Spinal cord (tissue), 10 donors: ENCODE data around the gene CPEB1. TPM values are rescaled to one million over a fixed set of nuclear protein-coding genes. Genes with fewer than 3 reads are reported as not detected.
A peak's percentile ranks its signal among the peaks of the same experiment; 100 is the strongest.
"Not testable (repeated sequence)": the region's sequence is repeated elsewhere in the genome, so short reads cannot be mapped to it uniquely, and the experiment has no call there.

Source experiments
- DNase-seq, 6 donors: peaks; one replicate each; pipeline versions ENCODE4 v3.0.0 to v3.0.0-alpha.2; 2013 to 2015; ENCODE audit warnings: low spot score in 6 of 6, low read depth in 4 of 6
- H3K27ac ChIP-seq: one replicate; pipeline ENCODE4 v1.5.1; 2013; ENCODE audit warnings: low read depth, low read length, control low read depth
- H3K27me3 ChIP-seq: one replicate; pipeline ENCODE4 v1.6.1; 2013; ENCODE audit warnings: low read length; ENCODE audit not compliant: control insufficient read depth, insufficient read depth
- H3K36me3 ChIP-seq: one replicate; pipeline ENCODE4 v1.6.1; 2013; ENCODE audit warnings: low read length; ENCODE audit not compliant: control insufficient read depth, insufficient read depth
- H3K4me1 ChIP-seq: one replicate; pipeline ENCODE4 v1.6.1; 2013; ENCODE audit warnings: low read length; ENCODE audit not compliant: control insufficient read depth, insufficient read depth
- H3K4me3 ChIP-seq: one replicate; pipeline ENCODE4 v1.5.1; 2013; ENCODE audit warnings: low read depth, low read length, control low read depth
- H3K9me3 ChIP-seq: one replicate; pipeline ENCODE4 v1.6.1; 2013; ENCODE audit warnings: low read length; ENCODE audit not compliant: control insufficient read depth, insufficient read depth
- WGBS: methylation state at CpG from one replicate; pipeline ENCODE4 v1.1.5; 2013; ENCODE audit warnings: missing lambda C conversion rate; ENCODE audit not compliant: insufficient coverage; 5-methylcytosine and 5-hydroxymethylcytosine counted together
- polyA plus RNA-seq, 2 donors: library from polyadenylated mRNA; unstranded; fragments of 120-200 nt; gene quantifications; one replicate each; pipeline ENCODE4 v1.2.1, GENCODE V29; 2013; ENCODE audit not compliant: insufficient read length in 2 of 2
- total RNA-seq, 2 donors: library from RNA; depleted of rRNA in 1 of 2; stranded (reverse); fragments of 120-200 nt in 1 of 2; fragments of >200 nt in 1 of 2; gene quantifications; one replicate each; pipeline versions ENCODE4 v1.2.3 to v1.2.4, GENCODE V29; 2013 to 2014
- donor health status: healthy.

CPEB1 gene
- total and polyA plus RNA-seq, 4 donors: 5.1 to 11.0 (median 8.1) TPM

DNA sequence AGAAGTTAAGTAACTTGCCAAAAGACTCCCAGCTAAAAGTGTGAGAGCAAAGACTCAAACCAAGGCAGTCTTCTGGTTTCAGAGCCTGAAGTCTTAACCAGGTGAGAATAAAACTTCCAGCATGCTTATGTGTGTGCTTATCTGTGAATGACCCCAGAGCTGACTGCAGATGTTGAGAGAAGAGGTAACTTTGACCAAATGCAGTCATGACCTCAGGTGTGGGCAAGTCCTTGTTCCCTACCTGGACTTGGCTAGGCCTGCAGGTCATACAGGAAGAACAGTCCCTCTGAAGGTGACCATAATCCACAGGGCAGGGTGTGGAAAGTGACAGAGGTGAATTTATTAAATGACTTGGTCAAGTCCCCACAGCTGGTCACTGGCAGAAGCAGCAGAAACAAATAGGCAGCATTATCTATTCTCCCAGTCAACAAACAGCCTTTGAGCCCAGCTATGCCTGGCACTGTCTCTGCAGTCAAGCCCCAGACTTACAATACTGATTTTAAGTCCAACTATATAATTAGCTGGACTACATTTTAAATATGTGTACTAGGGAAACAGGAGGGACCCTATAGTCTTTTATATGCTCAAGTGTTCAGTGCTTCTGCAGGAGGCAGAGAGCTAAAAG, 3.0 kb upstream of the CPEB1 start:
- Histone ChIP-seq H3K9me3 (no peaks in the 10 kb centered on the region), H3K27me3 (peaks cover 40% of the 10 kb centered on the region), H3K4me1 (peaks cover 27% of the 10 kb centered on the region), H3K4me3 (no peak overlapping the region), H3K36me3 (peaks cover 2% of the 10 kb centered on the region), H3K27ac (no peak overlapping the region)
- peak in 1 of 6 donors; percentile 22 for DNase-seq

DNA sequence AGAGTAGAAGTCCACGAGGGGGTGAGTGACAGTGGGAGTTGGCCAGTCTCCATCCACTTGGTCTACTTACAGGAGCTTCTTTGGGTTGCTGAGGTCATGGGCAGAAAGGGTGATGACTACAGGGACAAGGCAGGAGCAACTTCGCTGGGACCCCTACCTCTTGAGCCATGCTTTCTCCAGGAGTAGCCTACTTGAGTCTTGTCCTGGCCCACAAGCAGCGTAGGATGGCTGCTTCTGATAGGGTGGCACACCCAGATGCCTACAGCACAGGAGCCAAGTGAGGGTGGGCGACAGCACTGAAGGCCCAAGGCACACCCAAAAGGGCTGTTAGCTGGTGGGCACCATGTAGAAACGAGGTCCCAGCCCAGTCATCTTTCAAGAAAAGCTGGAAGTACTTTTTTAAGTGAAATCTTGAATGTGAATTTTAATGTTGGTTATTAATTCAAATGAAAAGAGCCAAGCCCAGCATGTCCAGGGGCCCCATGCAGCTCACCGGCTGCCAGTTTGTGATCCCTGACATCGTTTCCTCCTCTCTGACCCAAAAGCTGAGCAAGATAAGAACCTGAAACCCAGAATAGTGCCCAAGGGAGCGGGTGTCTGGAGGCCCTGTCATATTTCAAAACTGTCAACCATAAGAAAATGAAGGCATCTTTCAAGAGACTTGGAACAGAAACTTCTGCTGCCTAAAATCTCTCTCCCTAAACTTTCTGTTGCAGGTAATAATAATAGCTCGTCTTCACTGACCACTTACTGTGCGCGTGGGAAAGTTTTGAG, 2.2 kb upstream of the CPEB1 start:
- H3K4me3 ChIP-seq: no peak overlapping the region
- DNase-seq: no peak
- 88% methylated on average over 8 of the region's 11 CpGs for WGBS

DNA sequence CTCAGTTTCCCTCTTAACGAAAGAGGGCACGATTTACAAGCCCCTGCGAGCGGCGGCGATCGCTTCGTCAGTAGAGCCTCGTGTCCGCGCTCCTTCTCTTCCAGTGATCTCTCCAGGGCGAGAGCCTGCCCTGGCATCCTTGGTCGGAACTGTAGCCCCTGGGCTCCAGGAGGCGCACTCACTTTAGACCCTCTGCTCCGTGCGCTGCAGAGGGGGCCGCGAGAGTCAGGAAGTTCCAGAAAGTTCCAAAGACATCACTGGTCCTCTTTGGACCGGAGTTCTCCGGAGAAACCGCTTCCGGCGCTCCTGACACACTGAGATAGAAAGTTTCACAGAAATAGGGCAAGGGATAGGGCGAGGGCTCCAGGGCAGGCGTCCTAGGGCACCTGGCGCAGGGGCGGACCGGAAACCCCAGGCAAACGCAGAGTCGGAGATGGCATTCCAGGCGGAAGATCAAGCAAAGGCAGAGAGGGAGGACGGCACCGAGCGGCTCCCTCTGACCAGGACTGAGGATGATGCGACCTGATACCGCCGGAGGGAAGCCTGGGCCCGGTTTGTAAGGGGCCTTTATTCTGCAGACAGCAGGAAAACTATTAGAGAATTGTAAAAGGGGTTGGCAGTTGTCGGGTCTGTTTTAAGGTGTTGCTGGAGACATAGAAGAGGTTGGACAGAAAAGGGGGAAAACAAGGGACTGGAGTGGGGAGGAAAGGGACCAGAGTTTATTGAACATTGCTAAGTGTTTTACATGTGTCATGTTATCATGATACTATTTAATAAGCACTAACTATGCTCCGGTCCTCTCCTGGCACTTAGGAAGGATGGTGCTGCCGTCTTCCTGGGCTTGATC, 1.3 kb upstream of the CPEB1 start:
- WGBS: 9% methylated on average over 39 of the region's 41 CpGs

More for the DNA sequence above, 2.2 kb upstream of the CPEB1 start:
- H3K27ac ChIP-seq: no peak overlapping the region
- peaks cover 27% of the 10 kb centered on the region for H3K4me1 ChIP-seq
- H3K9me3 ChIP-seq: no peaks in the 10 kb centered on the region
- peaks cover 2% of the 10 kb centered on the region for H3K36me3 ChIP-seq
- H3K27me3 ChIP-seq: peaks cover 47% of the 10 kb centered on the region

DNA sequence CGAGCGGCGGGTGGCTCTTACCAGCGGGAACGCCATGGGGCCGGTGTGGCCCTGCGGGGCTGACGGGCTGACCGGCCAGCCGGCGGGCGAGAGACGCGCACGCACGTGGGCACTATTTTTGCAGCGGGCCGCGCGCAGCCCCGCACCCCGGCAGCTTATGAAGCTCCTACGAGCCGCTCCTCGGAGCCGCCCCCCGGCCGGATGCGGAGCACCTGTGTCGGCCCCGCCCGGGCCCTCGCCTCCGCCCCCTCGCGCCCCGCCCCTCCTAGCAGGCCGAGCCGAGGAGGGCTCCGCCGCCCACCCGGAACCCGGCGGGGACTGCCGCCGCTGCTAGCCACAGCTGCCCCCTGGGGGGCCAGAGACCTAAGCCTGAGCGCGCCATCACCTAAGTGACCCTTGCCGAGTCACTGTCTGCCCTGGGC, 683 bp upstream of the CPEB1 start:
- DNase-seq: no peak
- Histone ChIP-seq H3K4me1 (peaks cover 27% of the 10 kb centered on the region), H3K27me3 (peaks cover 57% of the 10 kb centered on the region), H3K4me3 (no peak overlapping the region), H3K27ac (no peak overlapping the region), H3K36me3 (peaks cover 2% of the 10 kb centered on the region), H3K9me3 (no peaks in the 10 kb centered on the region)
- under 1% methylated on average over 49 of the region's 49 CpGs for WGBS

More for the DNA sequence above, 1.3 kb upstream of the CPEB1 start:
- no peak overlapping the region for H3K27ac ChIP-seq
- no peaks in the 10 kb centered on the region for H3K9me3 ChIP-seq
- H3K36me3 ChIP-seq: peaks cover 2% of the 10 kb centered on the region
- peak in 1 of 6 donors; percentile 19 for DNase-seq
- H3K4me1 ChIP-seq: peaks cover 27% of the 10 kb centered on the region
- H3K27me3 ChIP-seq: peaks cover 54% of the 10 kb centered on the region
- H3K4me3 ChIP-seq: no peak overlapping the region

- H3K36me3 ChIP-seq: peaks cover 2% of the 10 kb centered on the region
- WGBS: 13% methylated on average over 54 of the region's 56 CpGs
- no peaks in the 10 kb centered on the region for H3K9me3 ChIP-seq
- no peak overlapping the region for H3K27ac ChIP-seq
- H3K4me3 ChIP-seq: no peak overlapping the region
- peaks cover 67% of the 10 kb centered on the region for H3K27me3 ChIP-seq
- H3K4me1 ChIP-seq: peaks cover 27% of the 10 kb centered on the region
- DNase-seq: peak in 2 of 6 donors; percentile 34 to 54
Observed at GRCh38 chr15:82646250-82647044, 716 bp downstream of the CPEB1 start.

DNA sequence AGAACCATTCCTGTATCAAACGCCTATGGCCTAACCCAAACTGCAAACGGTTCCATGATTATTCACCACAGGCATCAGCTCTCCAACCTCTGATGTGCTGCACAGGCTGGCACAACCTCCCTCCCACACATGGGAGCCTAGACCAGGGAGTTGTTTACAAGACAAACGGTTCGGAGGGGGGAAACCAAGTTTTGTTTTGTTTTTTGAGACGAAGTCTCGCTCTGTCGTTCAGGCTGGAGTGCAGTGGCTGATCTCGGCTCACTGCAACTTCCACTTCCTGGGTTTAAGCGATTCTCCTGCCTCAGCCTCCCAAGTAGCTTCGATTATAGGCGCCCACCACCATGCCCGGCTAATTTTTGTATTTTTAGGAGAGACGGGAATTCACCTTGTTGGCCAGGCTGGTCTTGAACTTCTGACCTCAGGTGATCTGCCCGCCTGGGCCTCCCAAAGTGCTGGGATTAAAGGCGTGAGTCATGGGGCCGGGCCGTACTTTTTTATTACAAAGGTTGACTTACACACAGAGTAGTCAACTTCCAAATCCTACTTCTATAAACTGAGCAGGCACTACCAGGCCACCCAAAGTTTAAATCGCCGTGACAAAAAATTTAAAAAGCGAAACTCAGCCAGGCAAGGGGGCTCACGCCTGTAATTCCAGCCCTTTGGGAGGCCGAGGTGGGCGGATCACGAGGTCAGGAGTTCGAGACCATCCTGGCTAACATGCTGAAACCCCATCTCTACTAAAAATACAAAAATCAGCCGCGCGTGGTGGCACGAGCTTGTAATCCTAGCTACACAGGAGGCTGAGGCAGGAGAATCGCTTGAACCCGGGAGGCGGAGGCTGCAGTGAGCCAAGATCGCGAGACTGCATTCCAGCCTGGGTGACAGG, 2.0 kb downstream of the CPEB1 start:
- WGBS: 92% methylated on average over 28 of the region's 34 CpGs
- not testable (repeated sequence) for H3K9me3 ChIP-seq, DNase-seq, H3K4me3 ChIP-seq, H3K36me3 ChIP-seq, H3K27ac ChIP-seq
- Histone ChIP-seq H3K4me1 (peaks cover 27% of the 10 kb centered on the region), H3K27me3 (peaks cover 73% of the 10 kb centered on the region)

DNA sequence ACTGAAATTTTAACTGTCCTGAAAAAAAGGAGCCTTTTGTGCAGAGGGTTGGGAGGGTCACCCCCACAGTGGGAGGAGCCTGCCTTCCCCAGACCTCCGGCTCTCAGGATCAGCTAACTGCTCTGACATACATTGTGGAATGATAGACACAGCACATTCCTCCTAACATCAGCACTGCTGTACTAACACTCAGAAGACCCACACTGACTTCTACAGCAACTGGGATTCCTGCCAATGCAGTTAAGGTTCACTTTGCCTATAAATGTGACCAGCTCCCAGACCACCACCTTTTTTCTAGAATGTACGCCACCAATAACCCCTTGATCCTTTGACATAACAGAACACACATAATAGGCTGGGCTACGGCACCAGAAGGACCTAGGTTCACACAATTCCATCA, 3.2 kb downstream of the CPEB1 start:
- no peak overlapping the region for H3K27ac ChIP-seq
- no peak overlapping the region for H3K4me3 ChIP-seq
- peak in 1 of 6 donors; percentile 6 for DNase-seq
- 32% methylated on average over 3 of the region's 3 CpGs for WGBS
- H3K36me3 ChIP-seq: peaks cover 2% of the 10 kb centered on the region
- no peaks in the 10 kb centered on the region for H3K9me3 ChIP-seq
- H3K4me1 ChIP-seq: peaks cover 27% of the 10 kb centered on the region
- H3K27me3 ChIP-seq: peaks cover 70% of the 10 kb centered on the region

DNA sequence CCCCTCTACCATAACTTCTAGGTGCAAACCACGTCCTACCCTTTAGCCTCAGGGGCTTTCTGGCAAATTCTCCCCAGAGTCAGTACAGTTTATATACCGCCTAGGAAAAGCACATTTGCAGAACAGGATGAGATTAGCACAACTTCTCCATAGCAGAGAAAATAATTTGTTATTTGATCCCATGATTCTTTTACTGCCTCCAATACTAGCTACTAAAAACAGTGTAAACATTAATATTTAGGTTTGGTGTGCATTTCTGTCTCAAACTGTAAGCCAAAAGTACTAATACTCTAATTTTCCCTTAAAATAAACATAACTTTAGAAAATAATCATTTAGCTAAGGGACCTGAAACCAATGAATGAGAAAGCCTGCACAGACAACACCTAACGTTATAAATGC, 4.5 kb downstream of the CPEB1 start:
- DNase-seq: no peak
- H3K4me1 ChIP-seq: peaks cover 18% of the 10 kb centered on the region
- no peaks in the 10 kb centered on the region for H3K9me3 ChIP-seq
- H3K4me3 ChIP-seq: no peak overlapping the region
- H3K27ac ChIP-seq: no peak overlapping the region
- peaks cover 59% of the 10 kb centered on the region for H3K27me3 ChIP-seq
- H3K36me3 ChIP-seq: peaks cover 2% of the 10 kb centered on the region
- WGBS: 43% methylated on average over 1 of the region's 3 CpGs
